Endometrial microvascular endothelial cells (primary cell): Measurements from ENCODE around the gene ENPP7. TPM values are rescaled to one million over a fixed set of nuclear protein-coding genes. Genes with fewer than 3 reads are reported as not detected.

Experiments
- in situ Hi-C: cut with HindIII; loops from 2 replicates; pipeline ENCODE4 v1.10.0; 2017; ENCODE audit warnings: low sequenced_read_pairs, low pct_unique_long_range_greater_than_20kb; ENCODE audit errors: inconsistent ontology term
- total RNA-seq: library from RNA; depleted of rRNA; stranded (reverse); fragments of >200 nt; gene quantifications from one replicate; pipeline ENCODE4 v1.2.3, GENCODE V29; 2015; ENCODE audit errors: inconsistent ontology term

The ENPP7 gene
- total RNA-seq, 1 donor from 2014 or later, result not detected

DNA sequence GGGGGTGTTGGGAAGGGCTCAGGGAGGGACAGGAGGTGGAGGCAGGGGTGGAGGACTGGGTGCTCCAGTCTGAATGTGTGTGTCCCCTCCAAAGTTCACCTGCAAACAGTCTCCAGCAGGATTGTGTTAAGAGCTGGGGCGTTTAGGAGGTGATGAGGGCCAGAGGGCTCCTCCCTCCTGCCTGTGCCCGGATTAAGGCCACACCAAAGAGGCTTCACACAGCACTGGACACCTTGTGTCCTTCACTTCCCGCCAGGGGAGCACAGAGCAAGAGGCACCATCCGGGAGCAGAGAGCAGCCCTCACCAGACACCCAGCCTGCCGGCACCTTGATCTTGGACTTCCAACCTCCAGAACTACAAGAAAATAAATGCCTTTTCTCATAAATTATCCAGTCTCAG, 30.2 kb upstream of the ENPP7 start:
- in situ Hi-C loops, result no loop called here

DNA sequence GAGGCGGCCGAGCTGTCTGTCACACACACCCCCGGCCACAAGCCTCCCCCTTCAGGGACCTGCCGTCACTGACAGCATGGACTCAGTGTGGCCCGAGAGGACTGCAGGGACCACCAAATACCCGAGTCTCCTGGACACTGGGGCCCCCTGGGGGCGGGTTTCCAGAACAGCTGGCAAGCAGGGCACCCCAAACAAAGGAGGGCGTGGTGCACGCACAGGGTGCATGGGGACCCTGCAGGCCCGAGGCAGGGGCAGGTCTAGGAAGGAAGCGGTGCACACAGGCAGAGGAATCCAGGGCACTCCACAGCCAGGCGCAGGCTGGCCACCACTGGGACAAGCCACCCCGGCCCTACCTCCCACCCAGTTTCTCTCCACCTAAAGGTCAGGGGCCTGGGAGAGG, 28.7 kb upstream of the ENPP7 start:
- in situ Hi-C loops, result no loop called here

DNA sequence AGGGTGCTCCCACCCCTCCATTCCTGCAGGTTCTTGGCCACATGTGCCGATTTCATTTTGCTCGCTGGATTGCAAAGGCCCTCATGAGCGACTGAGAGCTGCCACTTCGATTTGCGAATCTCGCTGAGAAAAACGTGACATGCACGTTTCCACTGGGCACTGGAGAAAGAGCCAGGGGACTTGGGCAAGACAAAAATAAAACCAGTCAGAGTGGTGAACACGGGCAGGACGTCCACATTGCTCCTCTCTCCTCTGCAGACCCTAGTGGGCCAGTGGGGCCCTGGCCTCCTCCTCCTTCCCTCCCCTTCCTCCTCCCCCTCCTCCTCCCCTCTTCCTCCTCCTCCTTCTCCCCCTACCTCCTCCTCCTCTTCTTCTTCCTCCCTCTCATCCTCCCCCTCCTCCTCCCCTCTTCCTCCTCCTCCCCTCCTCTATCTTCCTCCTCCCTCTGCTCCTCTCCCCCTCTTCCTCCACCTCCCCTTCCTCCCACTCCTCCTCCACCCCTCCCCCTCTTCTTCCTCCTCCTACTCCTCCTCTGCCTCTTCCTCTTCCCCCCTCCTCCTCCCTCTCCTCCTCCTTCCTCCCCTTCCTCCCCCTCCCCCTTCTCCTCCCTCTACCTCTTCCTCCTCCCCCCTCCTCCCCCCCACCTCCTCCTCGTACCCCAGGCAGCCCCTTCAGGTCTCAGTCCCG, 28.1 kb upstream of the ENPP7 start:
- in situ Hi-C loops, result no loop called here

DNA sequence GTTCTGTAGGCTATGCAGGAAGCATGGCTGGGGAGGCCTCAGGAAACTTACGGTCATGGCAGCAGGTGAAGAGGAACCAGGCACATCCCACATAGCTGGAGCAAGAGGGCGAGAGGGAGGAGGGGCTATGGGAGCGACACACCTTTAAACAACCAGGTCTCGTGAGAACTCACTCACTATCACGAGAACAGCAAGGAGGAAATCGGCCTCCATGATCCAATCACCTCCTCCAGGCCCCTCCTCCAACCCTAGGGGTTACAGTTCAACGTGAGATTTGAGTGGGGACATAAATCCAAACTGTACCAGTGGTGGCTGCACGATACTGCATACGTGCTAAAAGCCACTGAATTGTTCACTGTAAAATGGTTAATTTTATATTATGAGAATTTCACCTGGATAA, 26.1 kb upstream of the ENPP7 start:
- in situ Hi-C loops, result no loop called here

DNA sequence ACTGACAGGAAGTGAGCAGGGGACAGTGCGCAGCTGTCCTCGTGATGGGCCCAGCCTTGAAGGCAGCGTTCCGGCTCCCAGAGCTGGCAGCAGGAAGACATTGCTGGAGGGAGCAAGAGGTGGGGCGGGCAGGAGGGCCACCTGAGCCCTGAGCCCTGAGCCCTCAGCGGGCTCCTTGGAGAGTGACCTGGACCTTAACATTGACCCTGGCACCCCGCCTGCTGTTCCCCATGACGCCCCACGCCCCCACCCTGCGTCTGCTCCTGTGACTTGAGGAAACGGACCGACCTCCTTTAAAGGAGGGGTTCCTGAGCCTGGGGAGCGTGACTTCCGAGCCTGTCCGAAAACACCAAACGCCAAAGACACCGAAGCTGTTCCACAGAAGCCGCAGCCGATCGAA, 25.1 kb upstream of the ENPP7 start:
- in situ Hi-C loops, result no loop called here

DNA sequence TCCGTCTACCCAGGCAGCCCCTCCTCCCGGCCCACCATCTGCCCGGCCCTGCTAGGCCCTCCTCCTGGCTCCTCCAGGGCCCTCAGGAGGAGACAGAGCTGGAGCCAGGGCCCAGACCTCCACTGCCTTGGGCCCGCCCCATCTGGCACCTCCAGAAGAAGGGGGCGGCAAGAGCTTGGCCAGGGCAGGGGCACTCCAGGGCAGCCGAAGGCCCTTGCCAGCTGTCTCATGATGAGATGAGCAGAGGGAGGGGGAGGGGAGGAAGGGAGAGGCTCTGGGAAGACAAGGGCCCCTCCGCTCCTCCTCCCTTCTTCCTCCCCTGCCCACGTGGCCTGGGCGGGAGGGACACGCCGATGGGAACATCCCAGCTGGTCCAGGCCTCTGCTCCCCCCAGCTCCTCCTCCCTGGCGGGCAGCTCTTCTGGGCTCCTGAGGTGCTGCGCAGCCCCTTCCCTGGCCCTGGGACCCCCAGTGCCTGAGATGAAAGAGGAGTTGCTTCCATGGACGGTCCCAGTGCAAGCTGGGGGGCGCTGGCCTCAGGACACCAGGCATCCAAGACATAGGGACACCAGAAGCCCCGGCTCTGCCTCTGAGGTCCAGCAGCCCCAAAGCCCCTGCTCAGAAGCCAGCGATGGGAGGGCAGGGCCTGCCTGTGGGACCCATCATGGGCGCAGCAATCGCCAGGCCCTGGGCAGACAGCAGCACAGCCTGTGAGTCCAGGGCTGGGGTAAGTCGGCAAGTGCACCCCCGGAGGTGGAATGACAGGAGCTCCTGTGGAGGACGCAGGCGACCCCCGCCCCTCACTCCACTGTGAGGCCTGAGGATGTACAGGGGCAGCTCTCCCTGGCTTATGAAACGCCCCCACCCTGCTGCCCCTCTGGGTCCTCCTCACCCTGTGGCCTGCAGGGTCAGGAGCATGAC, 23.6 kb upstream of the ENPP7 start:
- in situ Hi-C loops, result no loop called here

DNA sequence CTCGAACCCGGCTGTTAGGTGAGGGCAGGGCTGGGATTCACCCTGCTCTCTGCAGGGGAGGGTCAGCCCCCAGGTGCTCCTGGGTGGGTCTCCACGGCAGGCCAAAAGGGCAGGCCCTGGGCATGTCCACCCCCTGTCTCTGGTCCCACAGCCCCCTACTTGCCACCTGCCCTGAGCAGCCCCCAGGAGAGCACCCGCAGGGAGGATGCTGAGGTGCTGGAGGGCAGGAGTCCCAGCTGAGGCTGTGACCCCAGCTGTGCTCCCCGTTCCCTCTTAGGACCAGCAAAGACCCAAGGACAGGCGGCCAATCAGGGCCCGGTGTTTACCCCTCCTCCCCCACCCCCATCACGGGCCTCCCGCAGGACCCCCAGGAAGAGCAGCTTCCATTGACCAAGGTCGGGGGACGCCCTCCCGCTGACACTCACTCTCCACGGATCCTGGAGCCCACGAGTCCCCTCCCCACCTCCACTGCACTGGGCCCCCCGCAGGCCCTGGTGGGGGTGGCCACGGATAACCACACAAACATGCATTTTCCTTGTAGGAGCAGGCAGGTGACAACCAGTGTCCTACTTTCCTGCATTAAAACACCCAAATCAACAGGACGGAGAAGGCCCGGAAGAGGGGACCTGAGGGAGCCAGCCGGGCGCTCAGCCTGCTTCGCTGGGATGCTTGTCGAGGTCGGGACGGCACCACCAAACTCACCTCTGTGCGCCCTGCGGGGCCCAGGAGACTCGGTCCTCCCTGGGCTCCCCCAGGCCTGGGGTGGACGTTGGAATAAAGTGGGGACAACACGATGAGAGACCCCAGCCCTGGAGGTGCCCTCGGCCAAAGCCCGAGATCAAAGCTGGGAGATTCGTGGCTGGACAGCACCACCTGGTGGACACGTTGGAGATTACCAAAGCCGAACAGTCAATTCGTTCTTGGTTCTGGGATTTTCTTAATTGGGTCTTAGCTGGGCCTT, 22.5 kb upstream of the ENPP7 start:
- in situ Hi-C loops, result no loop called here

DNA sequence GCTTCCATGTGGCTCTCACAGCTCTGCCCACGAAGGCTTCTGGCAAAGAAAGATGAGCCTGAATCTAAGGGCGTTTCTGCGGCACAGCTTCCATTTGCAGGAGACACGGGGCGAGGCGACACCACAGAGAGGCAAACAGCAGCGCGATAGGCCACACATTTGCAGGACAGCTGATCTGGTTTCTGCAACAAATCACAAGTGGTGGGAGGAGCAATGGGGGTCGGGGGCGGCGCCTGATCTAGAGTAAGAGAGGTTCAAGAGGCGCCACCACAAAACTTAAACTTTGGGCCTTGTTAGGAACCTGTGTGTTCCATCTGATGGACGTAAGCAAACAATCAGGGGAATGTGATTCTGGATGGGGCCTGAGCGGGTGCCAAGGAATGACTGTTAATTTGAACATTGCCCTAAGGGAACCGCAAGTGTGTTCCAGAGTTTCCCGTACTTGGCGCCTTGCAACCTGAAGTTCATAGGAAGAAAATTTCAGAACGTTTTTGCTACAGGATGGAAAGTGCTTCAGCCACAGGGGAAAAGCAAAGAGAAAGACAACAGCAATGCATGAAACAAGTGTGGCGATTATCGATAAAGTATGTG, 18.9 kb upstream of the ENPP7 start:
- in situ Hi-C loops, result no loop called here

DNA sequence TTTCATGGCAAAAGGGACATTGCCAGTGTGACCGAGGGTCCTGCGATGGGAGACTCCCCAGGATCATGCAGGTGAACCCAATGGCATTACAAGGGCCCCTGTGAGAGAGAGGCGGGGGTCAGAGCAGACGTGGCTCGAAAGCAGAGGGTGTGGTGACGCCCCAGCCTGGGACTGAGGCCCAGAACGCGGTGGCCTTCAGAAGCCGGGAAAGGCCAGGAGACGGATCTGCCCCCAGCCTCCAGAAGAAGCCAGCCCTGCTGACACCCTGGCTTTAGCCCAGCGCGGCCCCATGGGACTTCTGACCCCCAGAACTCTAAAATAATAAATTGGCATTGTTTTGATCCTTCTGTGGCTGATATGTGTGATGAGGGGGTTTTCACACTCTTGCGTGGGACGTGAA, 17.4 kb upstream of the ENPP7 start:
- in situ Hi-C loops, result no loop called here

DNA sequence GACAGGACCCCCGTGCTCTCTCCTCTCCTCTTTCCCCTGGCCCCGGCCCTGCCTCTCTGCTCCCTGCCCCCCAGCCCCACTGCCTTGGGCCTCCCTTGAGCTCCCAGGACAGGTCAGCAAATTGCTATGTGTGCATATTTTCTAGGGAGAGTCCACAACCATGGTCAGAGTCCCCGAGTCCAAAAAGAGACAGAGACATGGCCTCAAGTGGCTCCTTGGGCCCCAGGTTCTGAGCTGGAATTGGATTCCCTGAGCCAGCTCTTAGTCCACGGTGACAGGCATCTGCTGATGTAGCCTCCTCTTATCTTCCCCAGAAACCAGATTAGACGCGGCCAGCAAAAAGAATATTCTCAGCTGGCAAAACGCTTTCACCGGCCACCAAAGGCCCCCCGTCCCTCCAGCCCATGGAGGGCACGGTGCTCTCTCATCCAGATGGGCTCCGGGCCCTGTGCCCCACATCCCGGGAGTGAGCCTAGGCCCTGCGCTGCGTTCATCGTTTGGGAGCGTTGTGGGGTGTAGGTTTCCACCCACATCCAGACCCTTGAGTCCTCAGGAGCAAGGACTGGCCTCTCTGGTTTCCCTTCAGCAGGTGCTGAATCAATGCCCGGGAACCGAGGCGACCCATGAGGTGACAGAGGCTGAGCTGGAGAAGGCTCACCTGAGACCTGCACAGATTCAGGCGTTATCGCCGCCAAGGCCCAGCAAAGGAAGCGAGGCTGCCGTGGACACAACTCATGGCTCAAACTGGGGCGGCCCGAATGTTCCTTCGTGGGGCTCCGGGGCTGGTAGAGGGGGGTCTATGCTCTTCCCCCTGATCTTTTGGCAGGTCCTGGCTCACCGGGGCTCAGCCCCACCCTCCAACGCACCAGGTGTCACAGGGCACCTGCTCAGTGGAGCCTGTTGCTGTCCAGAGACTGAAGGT, 16.3 kb upstream of the ENPP7 start:
- in situ Hi-C loops, result no loop called here

DNA sequence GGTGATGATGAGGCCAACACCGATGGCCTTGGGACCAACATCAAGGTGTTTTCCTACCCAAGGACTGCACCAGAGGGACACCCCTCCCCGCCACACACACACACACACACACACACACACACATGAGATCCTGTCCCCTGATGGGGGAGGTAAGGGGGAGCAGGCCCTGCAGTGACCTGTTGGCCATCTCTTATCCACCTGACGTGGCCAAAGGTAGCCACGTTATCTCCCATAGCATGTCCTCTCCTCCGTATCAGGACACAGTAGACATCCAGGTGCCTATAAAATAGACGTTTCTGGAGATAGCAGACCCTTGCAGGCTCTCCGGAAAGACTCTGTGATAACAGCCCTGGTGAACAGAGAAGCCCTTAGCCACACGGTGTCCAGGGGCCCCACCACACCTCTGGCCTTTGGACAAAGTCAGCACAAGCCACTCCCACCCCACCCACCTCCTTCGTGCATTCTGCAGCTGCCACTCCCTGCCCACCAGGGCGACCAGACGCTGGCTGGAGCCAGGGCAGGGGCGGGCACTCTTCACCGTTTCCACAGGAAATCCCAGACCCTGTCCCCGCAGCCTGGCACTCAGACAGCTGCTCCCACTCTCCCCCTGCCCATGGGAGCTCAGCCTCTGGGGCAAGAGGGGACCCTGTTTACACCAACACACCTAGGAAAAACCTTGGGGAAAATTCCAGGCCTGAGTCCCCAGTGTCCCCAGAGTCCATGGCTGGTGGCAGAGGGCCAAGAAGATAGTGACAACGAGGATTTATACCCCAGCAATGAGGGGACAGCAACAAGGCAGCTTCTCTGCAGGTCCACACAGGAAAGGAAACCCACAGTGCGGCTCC, 15.4 kb upstream of the ENPP7 start:
- in situ Hi-C loops, result no loop called here

DNA sequence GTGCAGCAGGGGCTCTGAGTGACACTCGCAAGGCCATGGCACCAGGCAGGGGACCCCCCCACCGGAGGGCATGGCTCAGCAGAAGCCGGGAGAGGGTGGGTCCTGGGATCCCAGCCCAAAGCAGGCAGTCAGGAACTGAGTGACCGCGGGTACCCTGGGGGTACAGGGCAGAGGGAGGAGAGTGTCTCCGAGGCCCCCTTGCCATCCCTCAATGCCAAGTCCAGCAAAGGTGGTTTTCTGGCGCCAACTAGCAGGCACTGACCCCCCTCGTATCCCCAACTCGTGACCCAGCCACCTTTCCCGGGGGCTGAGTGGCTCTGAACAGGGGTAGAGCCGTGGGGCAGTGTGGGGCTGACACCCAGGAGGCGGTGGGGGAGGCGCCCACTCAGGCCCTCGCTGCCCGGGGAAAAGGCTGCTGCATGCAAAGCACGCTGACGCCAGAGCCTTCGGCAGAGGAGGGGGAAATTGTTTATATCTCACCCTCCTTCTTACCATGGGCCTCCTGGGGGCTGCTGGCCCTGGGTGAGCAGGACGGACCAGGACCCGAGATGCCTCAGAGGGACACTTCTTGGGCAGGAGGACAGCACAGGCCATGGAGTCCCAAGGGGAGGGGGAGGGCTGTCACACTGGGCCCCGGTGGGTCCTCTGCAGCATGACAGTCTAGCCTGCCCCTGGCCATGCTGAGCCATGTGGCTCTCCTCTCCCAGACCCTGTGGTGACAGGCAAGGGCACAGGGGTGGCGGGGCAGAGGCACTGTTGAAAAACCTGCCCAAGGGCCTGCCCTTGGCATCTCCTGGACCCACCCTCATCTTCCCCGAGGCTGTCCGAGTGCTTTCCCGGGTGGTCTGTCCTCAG, 14.6 kb upstream of the ENPP7 start:
- in situ Hi-C loops, result no loop called here

DNA sequence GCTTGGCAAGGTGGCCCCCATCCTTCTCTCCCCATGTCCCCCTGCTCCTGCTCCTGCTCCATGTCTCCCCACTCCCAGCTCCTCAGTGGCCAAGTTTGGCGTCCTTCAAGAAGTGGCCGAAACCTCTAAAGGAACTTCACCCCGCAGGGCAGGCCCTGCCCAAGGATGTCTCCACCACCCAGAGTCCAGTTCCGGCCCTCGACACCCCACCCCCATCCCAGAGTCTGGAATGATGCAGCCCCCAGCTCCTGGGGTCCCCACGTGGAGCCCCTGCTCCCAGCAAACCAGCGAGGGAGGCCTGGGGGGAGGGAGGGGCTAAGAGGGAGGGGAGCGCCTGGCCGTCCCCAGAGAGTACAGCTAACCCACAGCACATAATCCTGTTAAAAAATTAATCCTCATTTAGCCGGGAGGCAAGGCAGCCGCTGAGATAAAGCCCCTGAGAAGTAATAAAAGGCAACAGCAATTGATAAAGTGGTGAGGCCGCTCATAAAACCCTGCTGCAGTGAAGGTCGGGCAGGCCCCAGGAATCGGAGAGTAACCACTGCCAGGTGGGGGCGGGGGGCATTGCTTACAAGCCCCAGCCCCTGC, 9.9 kb upstream of the ENPP7 start:
- in situ Hi-C loops, result no loop called here

DNA sequence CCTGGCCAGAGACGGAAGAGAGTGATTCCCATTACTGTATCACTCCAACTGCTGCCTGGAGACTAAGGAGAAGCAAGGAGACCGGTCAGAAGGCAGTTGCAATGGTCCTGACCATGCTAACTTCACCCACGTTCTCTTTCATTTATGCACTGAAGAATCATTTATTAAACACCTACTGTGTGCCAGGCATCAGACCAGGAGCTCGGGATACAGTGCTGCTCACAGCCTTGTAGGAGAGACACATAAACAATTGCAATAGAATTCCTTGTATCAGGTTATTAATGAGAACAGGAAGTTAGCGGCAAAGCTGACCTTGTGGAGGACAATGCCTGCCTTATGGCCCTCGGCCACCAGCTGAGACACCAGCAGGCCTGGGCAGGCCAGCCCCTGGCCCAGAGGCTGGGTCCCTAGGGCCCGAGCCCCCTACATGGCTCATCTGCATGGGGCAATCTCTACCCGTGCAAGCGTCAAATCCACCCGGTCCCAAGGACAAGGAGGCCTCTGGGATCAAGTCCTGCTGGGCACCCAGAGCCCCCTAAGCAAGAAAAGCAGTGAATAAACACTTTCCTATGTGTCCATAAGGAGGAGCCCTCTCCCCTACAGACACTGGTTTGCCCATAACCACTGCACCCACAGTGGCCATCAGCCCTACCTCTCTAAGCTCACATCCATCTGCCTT, 8.6 kb upstream of the ENPP7 start:
- in situ Hi-C loops, result no loop called here

DNA sequence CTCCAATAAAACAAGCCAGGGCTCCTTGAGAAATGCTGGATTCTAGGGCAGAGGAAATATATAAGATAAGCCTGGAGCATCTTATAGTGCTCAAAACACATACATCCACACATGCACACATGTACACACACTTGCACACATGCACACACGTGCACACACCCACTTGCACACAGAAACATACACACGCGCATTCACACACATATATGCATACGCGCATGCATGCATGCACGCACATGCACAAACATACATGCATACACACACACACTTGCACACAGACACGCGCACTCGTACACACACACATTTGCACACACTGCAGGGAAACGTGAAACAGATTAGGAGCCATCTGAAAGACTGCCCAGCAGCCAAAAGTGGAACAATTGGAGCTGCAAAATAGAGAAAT, 8.0 kb upstream of the ENPP7 start:
- in situ Hi-C loops, result no loop called here
